Neural cell (in vitro differentiated cells): ENCODE results near the gene ANO4. TPM values are rescaled to one million over a fixed set of nuclear protein-coding genes. Genes with fewer than 3 reads are reported as not detected.

Experiments
- H2AFZ ChIP-seq: fragments of 200-600, 300-800 bp; sonication (generic), shearing (Covaris generic); 2 replicates; pipeline ENCODE4 v1.6.0; 2014; ENCODE audit warnings: low read depth, mild to moderate bottlenecking, antibody characterized with exemption, low read length, moderate library complexity
- H3F3A ChIP-seq: fragments of 200-600 bp; shearing (Covaris generic); 2 replicates; pipeline ENCODE4 v1.6.1; 2016; ENCODE audit warnings: mild to moderate bottlenecking, moderate library complexity, mixed read lengths, antibody characterized with exemption, low read length; ENCODE audit not compliant: insufficient read depth, poor library complexity, severe bottlenecking
- H3K27ac ChIP-seq: fragments of 200-600, 300-800 bp; sonication (generic), shearing (Covaris generic); 2 replicates; pipeline ENCODE4 v1.5.1; 2014; ENCODE audit warnings: mild to moderate bottlenecking, low read length, moderate library complexity
- H3K27me3 ChIP-seq: fragments of 300-800, 200-600 bp; sonication (generic), shearing (Covaris generic); 2 replicates; pipeline ENCODE4 v1.6.0; 2014; ENCODE audit warnings: mild to moderate bottlenecking, low read depth, low read length, moderate library complexity; ENCODE audit not compliant: insufficient read depth
- H3K36me3 ChIP-seq: fragments of 300-800, 200-600 bp; sonication (generic), shearing (Covaris generic); 2 replicates; pipeline ENCODE4 v1.5.1; 2014; ENCODE audit warnings: mild to moderate bottlenecking, antibody characterized with exemption, low read length, moderate library complexity; ENCODE audit not compliant: insufficient read depth
- H3K4me2 ChIP-seq: fragments of 300-800, 200-600 bp; sonication (generic), shearing (Covaris generic); 2 replicates; pipeline ENCODE4 v1.6.0; 2014; ENCODE audit warnings: mild to moderate bottlenecking, low read length
- H3K4me3 ChIP-seq: fragments of 300-800, 200-600 bp; sonication (generic), shearing (Covaris generic); 2 replicates; pipeline ENCODE4 v1.5.1; 2014; ENCODE audit warnings: mild to moderate bottlenecking, low read length, moderate library complexity
- H3K79me2 ChIP-seq: fragments of 200-600 bp; shearing (Covaris generic); replicated peaks from 2 replicates; pipeline ENCODE4 v1.6.0; 2014; ENCODE audit warnings: mild to moderate bottlenecking, low read length, moderate library complexity; ENCODE audit not compliant: insufficient read depth
- H3K9ac ChIP-seq: fragments of 300-800, 200-600 bp; sonication (generic), shearing (Covaris generic); 2 replicates; pipeline ENCODE4 v1.6.1; 2016; ENCODE audit warnings: mild to moderate bottlenecking, low read length, mixed read lengths
- H3K9me2 ChIP-seq: fragments of 200-600 bp; shearing (Covaris generic); 2 replicates; pipeline ENCODE4 v1.6.1; 2016; ENCODE audit warnings: mild to moderate bottlenecking, low read length, mixed read lengths; ENCODE audit not compliant: insufficient read depth
- H3K9me3 ChIP-seq: fragments of 200-600, 300-800 bp; sonication (generic), shearing (Covaris generic); 2 replicates; pipeline ENCODE4 v1.6.1; 2016; ENCODE audit warnings: mild to moderate bottlenecking, mixed run types, low read length, moderate library complexity, mixed read lengths
- H4K20me1 ChIP-seq: fragments of 200-600 bp; shearing (Covaris generic); 2 replicates; pipeline ENCODE4 v1.6.1; 2016; ENCODE audit warnings: mild to moderate bottlenecking, mixed run types; ENCODE audit not compliant: insufficient read depth
- EP300 ChIP-seq: fragments of 450-650 bp; conservative IDR thresholded peaks from 2 replicates; pipeline ENCODE4 v1.6.1; 2014; ENCODE audit warnings: antibody characterized with exemption, mild to moderate bottlenecking, moderate library complexity; ENCODE audit not compliant: poor library complexity, severe bottlenecking
- EZH2 ChIP-seq: fragments of 200-600, 300-800 bp; shearing (Covaris generic), sonication (generic); IDR thresholded peaks from 2 replicates; pipeline ENCODE4 v1.6.1; 2014; ENCODE audit warnings: antibody characterized with exemption, low read length, borderline replicate concordance, mild to moderate bottlenecking; ENCODE audit not compliant: insufficient read depth, poor library complexity, severe bottlenecking
- MXI1 ChIP-seq: fragments of 450-650 bp; conservative IDR thresholded peaks from 2 replicates; pipeline ENCODE4 v1.6.1; 2014; ENCODE audit warnings: antibody characterized with exemption, mild to moderate bottlenecking; ENCODE audit not compliant: poor library complexity, severe bottlenecking
- POLR2AphosphoS5 ChIP-seq: IDR thresholded peaks from 2 replicates; pipeline ENCODE4 v1.6.1; 2012
- RAD21 ChIP-seq: fragments of 450-650 bp; conservative IDR thresholded peaks from 2 replicates; pipeline ENCODE4 v1.6.1; 2014; ENCODE audit warnings: antibody characterized with exemption, mild to moderate bottlenecking, moderate library complexity
- SMC3 ChIP-seq: fragments of 450-650 bp; conservative IDR thresholded peaks from 2 replicates; pipeline ENCODE4 v1.6.1; 2014; ENCODE audit warnings: antibody characterized with exemption, mild to moderate bottlenecking, moderate library complexity; ENCODE audit not compliant: poor library complexity
- TAF1 ChIP-seq: IDR thresholded peaks from 2 replicates; pipeline ENCODE4 v1.6.1; 2012; ENCODE audit warnings: low read depth
- polyA plus RNA-seq: library from polyadenylated mRNA; depleted of rRNA; stranded (reverse); fragments of >200 nt; gene quantifications from 2 replicates; pipeline ENCODE4 v1.2.3, GENCODE V29; 2014
- TF ChIP-seq, protein P1 (sequence below): fragments of 450-650 bp; IDR thresholded peaks from 2 replicates; pipeline ENCODE4 v1.5.1; 2014; ENCODE audit warnings: antibody characterized with exemption, mild to moderate bottlenecking, moderate library complexity; ENCODE audit not compliant: poor library complexity, severe bottlenecking
- TF ChIP-seq, protein P2 (sequence below): IDR thresholded peaks from 2 replicates; pipeline ENCODE4 v1.6.1; 2012; ENCODE audit warnings: borderline replicate concordance

The ANO4 gene
- polyA plus RNA-seq, 1 donor from 2014 or later = 11.1 TPM

DNA sequence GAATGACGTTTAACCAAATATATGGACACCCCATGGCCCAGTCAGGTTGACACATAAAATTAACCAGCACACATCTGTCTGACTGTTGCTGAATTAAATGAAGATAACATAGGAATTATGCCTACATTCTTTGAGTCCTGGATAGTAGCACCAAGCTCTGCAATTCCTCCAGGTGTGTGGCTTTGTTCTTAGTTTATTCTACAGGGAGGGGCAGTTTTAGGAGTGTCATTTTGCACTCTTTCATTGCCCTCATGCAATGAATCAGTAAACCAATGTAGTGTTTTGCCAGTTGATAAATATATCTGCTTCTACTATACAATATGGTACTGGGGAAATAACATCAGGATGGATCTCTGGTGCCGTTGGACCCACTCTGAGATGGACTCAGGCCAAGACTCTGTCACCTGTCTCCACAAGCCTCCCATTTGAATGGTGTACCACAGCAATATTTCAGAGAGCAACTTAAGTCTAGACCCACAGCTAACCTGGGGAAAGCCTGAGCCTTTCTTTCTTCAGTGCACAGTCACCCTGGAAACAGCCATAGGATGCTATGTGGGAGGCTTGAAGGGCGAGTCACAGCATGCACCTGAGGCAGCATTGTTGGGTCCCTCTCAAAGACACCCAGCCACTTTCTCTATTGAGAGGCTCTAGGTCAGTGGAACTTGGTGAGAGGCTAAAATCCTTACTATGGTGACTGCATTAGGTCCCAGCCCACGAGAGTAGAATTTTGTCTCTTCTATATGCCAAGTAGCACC is 73.2 kb downstream of the ANO4 start:
- Histone ChIP-seq H2AFZ (no peak overlapping the region), H3K79me2 (no peaks in the 10 kb centered on the region), H3K4me2 (no peak overlapping the region), H3F3A (no peaks in the 10 kb centered on the region), H3K36me3 (no peaks in the 10 kb centered on the region), H4K20me1 (no peaks in the 10 kb centered on the region), H3K4me3 (no peak overlapping the region), H3K27me3 (no peaks in the 10 kb centered on the region), H3K9ac (no peak overlapping the region), H3K27ac (no peak overlapping the region), H3K9me2 (no peaks in the 10 kb centered on the region), H3K9me3 (no peaks in the 10 kb centered on the region)
- TF ChIP-seq RAD21 (no peak), MXI1 (no peak), SMC3 (no peak), TAF1 (no peak), EP300 (no peak), POLR2AphosphoS5 (no peak), EZH2 (no peak)
- TF ChIP-seq, protein P1, sequence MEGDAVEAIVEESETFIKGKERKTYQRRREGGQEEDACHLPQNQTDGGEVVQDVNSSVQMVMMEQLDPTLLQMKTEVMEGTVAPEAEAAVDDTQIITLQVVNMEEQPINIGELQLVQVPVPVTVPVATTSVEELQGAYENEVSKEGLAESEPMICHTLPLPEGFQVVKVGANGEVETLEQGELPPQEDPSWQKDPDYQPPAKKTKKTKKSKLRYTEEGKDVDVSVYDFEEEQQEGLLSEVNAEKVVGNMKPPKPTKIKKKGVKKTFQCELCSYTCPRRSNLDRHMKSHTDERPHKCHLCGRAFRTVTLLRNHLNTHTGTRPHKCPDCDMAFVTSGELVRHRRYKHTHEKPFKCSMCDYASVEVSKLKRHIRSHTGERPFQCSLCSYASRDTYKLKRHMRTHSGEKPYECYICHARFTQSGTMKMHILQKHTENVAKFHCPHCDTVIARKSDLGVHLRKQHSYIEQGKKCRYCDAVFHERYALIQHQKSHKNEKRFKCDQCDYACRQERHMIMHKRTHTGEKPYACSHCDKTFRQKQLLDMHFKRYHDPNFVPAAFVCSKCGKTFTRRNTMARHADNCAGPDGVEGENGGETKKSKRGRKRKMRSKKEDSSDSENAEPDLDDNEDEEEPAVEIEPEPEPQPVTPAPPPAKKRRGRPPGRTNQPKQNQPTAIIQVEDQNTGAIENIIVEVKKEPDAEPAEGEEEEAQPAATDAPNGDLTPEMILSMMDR = no peak
- TF ChIP-seq, protein P2, sequence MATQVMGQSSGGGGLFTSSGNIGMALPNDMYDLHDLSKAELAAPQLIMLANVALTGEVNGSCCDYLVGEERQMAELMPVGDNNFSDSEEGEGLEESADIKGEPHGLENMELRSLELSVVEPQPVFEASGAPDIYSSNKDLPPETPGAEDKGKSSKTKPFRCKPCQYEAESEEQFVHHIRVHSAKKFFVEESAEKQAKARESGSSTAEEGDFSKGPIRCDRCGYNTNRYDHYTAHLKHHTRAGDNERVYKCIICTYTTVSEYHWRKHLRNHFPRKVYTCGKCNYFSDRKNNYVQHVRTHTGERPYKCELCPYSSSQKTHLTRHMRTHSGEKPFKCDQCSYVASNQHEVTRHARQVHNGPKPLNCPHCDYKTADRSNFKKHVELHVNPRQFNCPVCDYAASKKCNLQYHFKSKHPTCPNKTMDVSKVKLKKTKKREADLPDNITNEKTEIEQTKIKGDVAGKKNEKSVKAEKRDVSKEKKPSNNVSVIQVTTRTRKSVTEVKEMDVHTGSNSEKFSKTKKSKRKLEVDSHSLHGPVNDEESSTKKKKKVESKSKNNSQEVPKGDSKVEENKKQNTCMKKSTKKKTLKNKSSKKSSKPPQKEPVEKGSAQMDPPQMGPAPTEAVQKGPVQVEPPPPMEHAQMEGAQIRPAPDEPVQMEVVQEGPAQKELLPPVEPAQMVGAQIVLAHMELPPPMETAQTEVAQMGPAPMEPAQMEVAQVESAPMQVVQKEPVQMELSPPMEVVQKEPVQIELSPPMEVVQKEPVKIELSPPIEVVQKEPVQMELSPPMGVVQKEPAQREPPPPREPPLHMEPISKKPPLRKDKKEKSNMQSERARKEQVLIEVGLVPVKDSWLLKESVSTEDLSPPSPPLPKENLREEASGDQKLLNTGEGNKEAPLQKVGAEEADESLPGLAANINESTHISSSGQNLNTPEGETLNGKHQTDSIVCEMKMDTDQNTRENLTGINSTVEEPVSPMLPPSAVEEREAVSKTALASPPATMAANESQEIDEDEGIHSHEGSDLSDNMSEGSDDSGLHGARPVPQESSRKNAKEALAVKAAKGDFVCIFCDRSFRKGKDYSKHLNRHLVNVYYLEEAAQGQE = no peak

DNA sequence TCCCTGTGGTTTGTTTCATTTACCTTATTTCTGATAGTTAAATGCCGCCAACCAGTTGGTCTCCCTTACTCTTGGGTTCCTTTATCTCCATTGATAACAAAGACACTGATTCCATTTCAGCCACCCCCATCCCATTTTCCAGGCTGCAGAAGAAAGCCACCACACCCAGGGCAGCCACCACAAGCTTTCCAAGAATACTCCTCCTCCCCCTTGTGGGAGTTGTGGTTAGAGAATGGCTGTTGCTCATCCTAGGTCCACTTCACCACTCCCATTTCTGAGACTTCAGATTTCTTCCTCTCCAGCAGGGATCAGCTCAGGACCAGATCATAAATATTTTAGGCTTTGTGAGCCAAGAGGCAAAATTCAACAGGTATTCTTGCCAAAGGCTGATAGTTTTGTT is 73.9 kb downstream of the ANO4 start:
- no peak overlapping the region for H3K4me2 ChIP-seq
- no peaks in the 10 kb centered on the region for H3K27me3 ChIP-seq
- no peaks in the 10 kb centered on the region for H3K79me2 ChIP-seq
- H2AFZ ChIP-seq = no peak overlapping the region
- H3F3A ChIP-seq = no peaks in the 10 kb centered on the region
- H3K27ac ChIP-seq = no peak overlapping the region
- no peak overlapping the region for H3K9ac ChIP-seq
- no peak overlapping the region for H3K4me3 ChIP-seq
- no peaks in the 10 kb centered on the region for H3K36me3 ChIP-seq
- H4K20me1 ChIP-seq = no peaks in the 10 kb centered on the region
- H3K9me2 ChIP-seq = no peaks in the 10 kb centered on the region
- no peak for TF ChIP-seq POLR2AphosphoS5
- TF ChIP-seq MXI1 = no peak
- TF ChIP-seq EP300 = no peak
- no peak for TF ChIP-seq SMC3
- TF ChIP-seq, protein P2 = no peak
- TF ChIP-seq TAF1 = no peak
- TF ChIP-seq EZH2 = no peak
- no peak for TF ChIP-seq RAD21
- TF ChIP-seq, protein P1 = no peak
- H3K9me3 ChIP-seq = no peaks in the 10 kb centered on the region
